ENCODE results near the gene GDF2.

The GDF2 gene

DNA sequence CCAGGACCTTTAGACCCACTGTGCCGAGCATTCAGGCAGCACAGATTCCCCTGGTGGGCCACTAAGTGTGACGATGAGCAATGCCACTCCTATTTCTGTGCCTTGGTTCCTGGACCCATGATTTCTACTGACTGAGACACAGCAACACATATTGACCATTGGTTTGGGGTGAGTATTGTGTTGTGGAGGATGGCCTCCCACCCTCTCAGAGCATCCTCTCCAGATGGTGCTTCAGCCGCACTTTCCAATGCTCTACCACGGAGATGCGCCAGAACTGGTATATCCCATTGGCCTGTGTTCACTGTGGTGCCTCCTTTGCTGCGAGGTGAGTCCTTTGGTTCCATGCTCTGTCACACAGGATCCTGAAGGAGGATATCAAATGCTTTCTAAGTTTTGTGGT lies 32.3 kb upstream of the GDF2 start:
- CTCF ChIA-PET, result interaction anchor here (3.2 kb wide), 1 partner anchor 22 kb away, joined by 17 read pairs; no protein-coding TSS in a partner anchor
- no peak for DNase-seq (ENCODE audit: extremely low spot score)
- TF ChIP-seq, protein P1, sequence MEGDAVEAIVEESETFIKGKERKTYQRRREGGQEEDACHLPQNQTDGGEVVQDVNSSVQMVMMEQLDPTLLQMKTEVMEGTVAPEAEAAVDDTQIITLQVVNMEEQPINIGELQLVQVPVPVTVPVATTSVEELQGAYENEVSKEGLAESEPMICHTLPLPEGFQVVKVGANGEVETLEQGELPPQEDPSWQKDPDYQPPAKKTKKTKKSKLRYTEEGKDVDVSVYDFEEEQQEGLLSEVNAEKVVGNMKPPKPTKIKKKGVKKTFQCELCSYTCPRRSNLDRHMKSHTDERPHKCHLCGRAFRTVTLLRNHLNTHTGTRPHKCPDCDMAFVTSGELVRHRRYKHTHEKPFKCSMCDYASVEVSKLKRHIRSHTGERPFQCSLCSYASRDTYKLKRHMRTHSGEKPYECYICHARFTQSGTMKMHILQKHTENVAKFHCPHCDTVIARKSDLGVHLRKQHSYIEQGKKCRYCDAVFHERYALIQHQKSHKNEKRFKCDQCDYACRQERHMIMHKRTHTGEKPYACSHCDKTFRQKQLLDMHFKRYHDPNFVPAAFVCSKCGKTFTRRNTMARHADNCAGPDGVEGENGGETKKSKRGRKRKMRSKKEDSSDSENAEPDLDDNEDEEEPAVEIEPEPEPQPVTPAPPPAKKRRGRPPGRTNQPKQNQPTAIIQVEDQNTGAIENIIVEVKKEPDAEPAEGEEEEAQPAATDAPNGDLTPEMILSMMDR (IDR thresholded peaks at IDR 0.05; ENCODE audit: control extremely low read depth, extremely low read depth, low read depth, missing control alignments), result no peak
- POLR2A ChIA-PET, result no interaction called here

- no peak for DNase-seq (ENCODE audit: extremely low spot score)
- TF ChIP-seq, protein P1 (IDR thresholded peaks at IDR 0.05; ENCODE audit: control extremely low read depth, extremely low read depth, low read depth, missing control alignments), result no peak
- CTCF ChIA-PET, result interaction anchor here (1.5 to 3.2 kb wide), 2 partner anchors 18 to 21 kb away, joined by 3 to 17 read pairs; no protein-coding TSS in a partner anchor
- POLR2A ChIA-PET, result no interaction called here
Measured at GRCh38 chr10:47290338-47290737, 31.9 kb upstream of the GDF2 start.

DNA sequence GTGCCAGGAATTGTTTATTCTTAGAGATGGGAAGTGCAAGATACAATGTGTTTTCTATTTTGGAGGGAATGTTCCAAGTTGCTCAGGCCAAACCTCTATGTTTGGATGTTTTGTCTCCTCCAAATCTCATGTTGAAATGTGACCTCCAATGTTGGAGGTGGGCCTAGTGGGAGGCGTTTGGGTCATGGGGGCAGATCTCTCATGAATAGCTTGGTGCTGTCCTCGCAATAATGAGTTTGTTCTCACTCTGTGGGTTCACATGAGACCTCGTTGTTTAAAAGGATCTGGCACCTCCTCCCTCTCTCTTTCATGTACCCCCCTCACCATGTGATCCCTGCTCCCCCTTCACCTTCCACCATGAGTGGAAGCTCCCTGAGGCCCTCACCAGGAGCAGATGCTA lies 30.6 kb upstream of the GDF2 start:
- ChIA-PET POLR2A (no interaction called here), CTCF (interaction anchor here (1.1 to 3.2 kb wide), 3 partner anchors 8 to 20 kb away, joined by 3 to 17 read pairs (median 3); partner anchors contain the start of gene GDF10)
- TF ChIP-seq, protein P1 (IDR thresholded peaks at IDR 0.05; ENCODE audit: control extremely low read depth, extremely low read depth, low read depth, missing control alignments), result no peak
- DNase-seq (ENCODE audit: extremely low spot score), result no peak

GRCh38 chr10:47294057-47294456 lies 28.2 kb upstream of the GDF2 start:
- ChIA-PET CTCF (no interaction called here), POLR2A (no interaction called here)
- TF ChIP-seq, protein P1 (IDR thresholded peaks at IDR 0.05; ENCODE audit: control extremely low read depth, extremely low read depth, low read depth, missing control alignments), result no peak
- no peak for DNase-seq (ENCODE audit: extremely low spot score)

- ChIA-PET CTCF (no interaction called here), POLR2A (no interaction called here)
- TF ChIP-seq, protein P1 (IDR thresholded peaks at IDR 0.05; ENCODE audit: control extremely low read depth, extremely low read depth, low read depth, missing control alignments), result no peak
- DNase-seq (ENCODE audit: extremely low spot score), result no peak
Measured at GRCh38 chr10:47294501-47294900, 27.8 kb upstream of the GDF2 start.

GRCh38 chr10:47295411-47295810 lies 26.8 kb upstream of the GDF2 start:
- DNase-seq (ENCODE audit: extremely low spot score), result no peak
- ChIA-PET POLR2A (no interaction called here), CTCF (no interaction called here)
- TF ChIP-seq, protein P1 (IDR thresholded peaks at IDR 0.05; ENCODE audit: control extremely low read depth, extremely low read depth, low read depth, missing control alignments), result no peak
